Measurements from ENCODE around the gene MAP3K14. TPM values are rescaled to one million over a fixed set of nuclear protein-coding genes. Genes with fewer than 3 reads are reported as not detected.
A peak's percentile ranks its signal among the peaks of the same experiment; 100 is the strongest.

Gene MAP3K14
- total RNA-seq, 1 donor from 2014 or later, result 9.9 TPM

- peak; percentile 4 for ATAC-seq
- H3K4me1 ChIP-seq, result peaks cover 42% of the 10 kb centered on the region
- intact Hi-C loops (cut with DNase I), result no loop called here
- DNase-seq, result no peak
- H3K27me3 ChIP-seq, result no peaks in the 10 kb centered on the region
- peak overlapping the region; percentile 81 for H3K27ac ChIP-seq
- TF ChIP-seq CTCF (IDR thresholded peaks at IDR 0.05), result no peak
- H3K36me3 ChIP-seq, result no peaks in the 10 kb centered on the region
- no peaks in the 10 kb centered on the region for H3K9me3 ChIP-seq
- peak overlapping the region; percentile 64 for H3K4me3 ChIP-seq
These were observed 89.5 kb downstream of the MAP3K14 start for GRCh38 chr17:45227101-45227925.

GRCh38 chr17:45226576-45226975 is 90.2 kb downstream of the MAP3K14 start:
- intact Hi-C loops (cut with DNase I), result no loop called here

GRCh38 chr17:45225964-45226530 is 90.8 kb downstream of the MAP3K14 start:
- peak overlapping the region; percentile 81 for H3K27ac ChIP-seq
- peak overlapping the region; percentile 64 for H3K4me3 ChIP-seq
- no peak for TF ChIP-seq CTCF (IDR thresholded peaks at IDR 0.05)
- no peaks in the 10 kb centered on the region for H3K36me3 ChIP-seq
- H3K9me3 ChIP-seq, result no peaks in the 10 kb centered on the region
- intact Hi-C loops (cut with DNase I), result no loop called here
- DNase-seq (peak; percentile 89), ATAC-seq (peak; percentile 75)
- H3K4me1 ChIP-seq, result peaks cover 43% of the 10 kb centered on the region
- no peaks in the 10 kb centered on the region for H3K27me3 ChIP-seq

More at GRCh38 chr17:45226576-45226975, 90.2 kb downstream of the MAP3K14 start:
- Histone ChIP-seq H3K9me3 (no peaks in the 10 kb centered on the region), H3K36me3 (no peaks in the 10 kb centered on the region), H3K4me1 (peaks cover 43% of the 10 kb centered on the region), H3K4me3 (peak overlapping the region; percentile 64), H3K27ac (peak overlapping the region; percentile 81), H3K27me3 (no peaks in the 10 kb centered on the region)
- DNase-seq, result no peak
- no peak for ATAC-seq
- no peak for TF ChIP-seq CTCF (IDR thresholded peaks at IDR 0.05)

- H3K9me3 ChIP-seq, result no peaks in the 10 kb centered on the region
- DNase-seq (no peak), ATAC-seq (no peak)
- H3K4me3 ChIP-seq, result peak overlapping the region; percentile 64
- intact Hi-C loops (cut with DNase I), result no loop called here
- TF ChIP-seq CTCF (IDR thresholded peaks at IDR 0.05), result no peak
- H3K36me3 ChIP-seq, result no peaks in the 10 kb centered on the region
- H3K27me3 ChIP-seq, result no peaks in the 10 kb centered on the region
- peak overlapping the region; percentile 81 for H3K27ac ChIP-seq
- H3K4me1 ChIP-seq, result peaks cover 40% of the 10 kb centered on the region
These were observed 91.6 kb downstream of the MAP3K14 start for GRCh38 chr17:45225051-45225700.

GRCh38 chr17:45224671-45225050 is 92.2 kb downstream of the MAP3K14 start:
- no peaks in the 10 kb centered on the region for H3K9me3 ChIP-seq
- H3K4me1 ChIP-seq, result peaks cover 35% of the 10 kb centered on the region
- peak overlapping the region; percentile 64 for H3K4me3 ChIP-seq
- TF ChIP-seq CTCF (IDR thresholded peaks at IDR 0.05), result no peak
- intact Hi-C loops (cut with DNase I), result loop anchor here (5.0 kb wide), 1 partner anchor 163 kb away; no protein-coding TSS in a partner anchor
- no peak for DNase-seq
- no peaks in the 10 kb centered on the region for H3K36me3 ChIP-seq
- H3K27ac ChIP-seq, result peak overlapping the region; percentile 81
- ATAC-seq, result no peak
- no peaks in the 10 kb centered on the region for H3K27me3 ChIP-seq

Data from upper lobe of right lung (tissue), 1 donor.